ENCODE results near the gene CARD10.

CARD10 gene

DNA sequence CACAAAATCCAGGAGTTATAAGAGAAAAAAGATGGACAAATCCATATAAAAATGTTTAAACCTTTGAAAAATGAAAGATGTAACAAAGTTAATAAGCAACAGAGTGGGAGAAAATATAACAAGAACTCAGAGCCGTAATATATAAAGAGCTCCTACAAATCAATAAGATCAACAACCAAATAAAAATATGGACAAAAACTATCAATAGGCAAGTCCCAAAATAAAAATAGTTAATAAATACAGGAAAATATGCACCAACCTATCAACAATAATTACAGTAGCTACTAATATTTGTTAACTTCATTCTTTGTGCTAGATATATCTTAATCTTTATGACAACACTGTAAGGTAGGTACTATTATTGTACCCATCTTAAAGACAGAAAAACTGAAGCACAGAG, 2.8 kb downstream of the CARD10 start:
- no peak for FAIRE-seq
- no peak for DNase-seq (ENCODE audit: insufficient read length)
- TF ChIP-seq TAF1 (IDR thresholded peaks at IDR 0.05; ENCODE audit: borderline replicate concordance, low read depth, low read length) (no peak), POLR2A (IDR thresholded peaks at IDR 0.05; ENCODE audit: low read depth, low read length) (no peak), POLR2AphosphoS5 (IDR thresholded peaks at IDR 0.05; ENCODE audit: low read depth, low read length) (no peak)

DNA sequence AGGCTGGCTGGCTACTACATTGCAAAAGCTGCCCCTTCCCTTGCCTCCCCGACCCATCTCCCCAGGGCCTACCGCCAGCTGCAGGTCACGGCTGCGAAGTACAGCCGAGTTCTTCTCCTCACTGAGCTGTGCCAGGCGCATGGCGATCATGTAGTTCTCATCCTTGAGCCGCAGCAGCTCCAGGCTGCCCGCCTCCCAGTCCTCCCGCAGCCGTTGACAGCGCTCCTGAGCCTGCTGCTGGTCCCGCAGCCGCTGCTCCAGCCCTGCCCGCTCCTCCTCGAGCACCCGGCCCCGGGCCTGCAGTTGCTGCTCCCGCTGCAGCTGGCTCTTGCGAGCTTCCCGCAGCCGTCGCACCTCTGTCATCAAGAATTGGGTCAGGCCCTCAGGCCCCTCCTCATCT, 3.3 kb downstream of the CARD10 start:
- DNase-seq (ENCODE audit: insufficient read length) = no peak
- TF ChIP-seq TAF1 (IDR thresholded peaks at IDR 0.05; ENCODE audit: borderline replicate concordance, low read depth, low read length) (no peak), POLR2A (IDR thresholded peaks at IDR 0.05; ENCODE audit: low read depth, low read length) (no peak)
- FAIRE-seq = no peak

DNA sequence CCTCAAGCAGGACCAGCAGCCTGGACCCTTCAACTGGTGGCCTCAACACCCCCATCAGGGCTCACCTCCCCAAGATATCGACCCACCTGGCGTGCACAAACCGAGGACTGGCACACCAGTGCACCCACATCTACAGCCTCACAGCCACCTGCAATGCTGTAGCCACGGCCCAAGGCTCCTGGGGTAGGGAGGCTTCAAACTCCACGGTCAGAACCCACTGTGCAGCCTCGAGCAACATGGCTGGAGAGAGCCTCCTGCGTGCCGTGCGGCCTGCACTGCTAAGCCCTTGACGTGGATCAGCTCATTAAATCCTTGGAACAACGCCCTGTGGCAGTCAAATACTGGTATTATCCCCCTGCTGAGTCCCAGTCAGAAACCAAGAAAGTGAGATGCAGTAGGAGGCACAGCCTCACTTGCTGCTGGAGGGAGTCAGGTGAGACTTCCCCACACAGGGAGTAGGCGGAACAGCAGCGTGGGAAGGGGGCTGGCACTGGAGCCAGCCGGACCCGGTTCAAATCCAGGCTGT, 4.6 kb downstream of the CARD10 start:
- TF ChIP-seq POLR2A (IDR thresholded peaks at IDR 0.05; ENCODE audit: low read depth, low read length) = no peak
- TF ChIP-seq POLR2AphosphoS5 (IDR thresholded peaks at IDR 0.05; ENCODE audit: low read depth, low read length) = no peak
- no peak for TF ChIP-seq TAF1 (IDR thresholded peaks at IDR 0.05; ENCODE audit: borderline replicate concordance, low read depth, low read length)
- no peak for DNase-seq (ENCODE audit: insufficient read length)
- FAIRE-seq = no peak

DNA sequence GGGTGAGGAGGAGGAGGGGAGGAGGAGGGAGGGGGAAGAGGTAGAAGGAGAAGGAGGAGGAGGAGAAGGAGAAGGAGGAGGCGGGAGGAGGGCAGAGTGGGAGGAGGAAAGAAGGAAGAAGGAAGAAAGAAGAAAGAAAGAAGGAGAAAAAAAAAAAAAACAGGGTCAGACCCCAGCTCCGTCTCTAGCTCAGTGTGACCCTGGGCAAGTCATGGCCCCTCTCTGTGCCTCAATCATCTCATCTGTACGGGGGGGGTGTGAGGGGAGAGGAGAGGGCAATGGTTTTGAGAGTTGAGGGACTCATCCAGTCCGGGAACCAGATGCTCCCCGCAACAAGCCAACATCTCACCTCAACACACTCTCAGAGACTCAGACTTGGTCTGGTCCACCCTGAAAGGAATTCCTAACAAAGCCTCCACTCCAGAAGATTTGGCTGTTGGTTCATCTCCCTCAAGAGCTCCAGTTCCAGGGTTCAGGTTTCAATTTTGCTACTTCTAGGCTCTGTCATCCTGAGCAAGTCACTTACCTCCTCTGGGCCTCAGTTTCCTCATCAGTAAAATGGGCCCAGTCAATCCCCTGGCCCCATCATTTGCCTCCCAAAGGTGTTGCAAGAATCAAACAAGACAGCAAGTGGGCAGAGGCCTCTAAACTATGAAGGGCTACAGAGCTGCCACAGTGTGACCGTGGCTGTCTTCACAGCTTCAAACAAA, 7.7 kb downstream of the CARD10 start:
- TF ChIP-seq POLR2A (IDR thresholded peaks at IDR 0.05; ENCODE audit: low read depth, low read length) (no peak), POLR2AphosphoS5 (IDR thresholded peaks at IDR 0.05; ENCODE audit: low read depth, low read length) (no peak), TAF1 (IDR thresholded peaks at IDR 0.05; ENCODE audit: borderline replicate concordance, low read depth, low read length) (no peak)
- FAIRE-seq (no peak), DNase-seq (ENCODE audit: insufficient read length) (no peak)

DNA sequence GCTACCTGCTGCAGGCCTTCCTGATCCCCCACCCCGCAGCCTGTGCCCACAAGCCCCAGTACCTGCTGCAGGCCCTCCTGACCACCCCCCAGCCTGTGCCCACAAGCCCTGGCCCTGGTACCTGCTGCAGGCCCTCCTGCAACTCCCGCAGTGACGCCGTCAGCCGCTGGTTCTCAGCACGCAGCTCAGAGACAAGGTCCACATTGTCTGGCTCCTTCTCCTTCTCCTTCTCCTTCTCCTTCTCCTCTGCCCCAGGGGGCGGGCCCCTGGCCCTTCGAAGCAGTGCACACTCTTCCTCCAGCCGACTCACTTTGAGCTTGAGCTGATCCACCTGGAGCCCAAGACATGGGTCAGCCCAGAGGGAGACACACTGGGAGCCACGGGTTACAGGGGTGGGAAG, 9.1 kb downstream of the CARD10 start:
- DNase-seq (ENCODE audit: insufficient read length) = no peak
- TF ChIP-seq TAF1 (IDR thresholded peaks at IDR 0.05; ENCODE audit: borderline replicate concordance, low read depth, low read length) = no peak
- TF ChIP-seq POLR2A (IDR thresholded peaks at IDR 0.05; ENCODE audit: low read depth, low read length) = no peak
- TF ChIP-seq POLR2AphosphoS5 (IDR thresholded peaks at IDR 0.05; ENCODE audit: low read depth, low read length) = no peak
- no peak for FAIRE-seq

DNA sequence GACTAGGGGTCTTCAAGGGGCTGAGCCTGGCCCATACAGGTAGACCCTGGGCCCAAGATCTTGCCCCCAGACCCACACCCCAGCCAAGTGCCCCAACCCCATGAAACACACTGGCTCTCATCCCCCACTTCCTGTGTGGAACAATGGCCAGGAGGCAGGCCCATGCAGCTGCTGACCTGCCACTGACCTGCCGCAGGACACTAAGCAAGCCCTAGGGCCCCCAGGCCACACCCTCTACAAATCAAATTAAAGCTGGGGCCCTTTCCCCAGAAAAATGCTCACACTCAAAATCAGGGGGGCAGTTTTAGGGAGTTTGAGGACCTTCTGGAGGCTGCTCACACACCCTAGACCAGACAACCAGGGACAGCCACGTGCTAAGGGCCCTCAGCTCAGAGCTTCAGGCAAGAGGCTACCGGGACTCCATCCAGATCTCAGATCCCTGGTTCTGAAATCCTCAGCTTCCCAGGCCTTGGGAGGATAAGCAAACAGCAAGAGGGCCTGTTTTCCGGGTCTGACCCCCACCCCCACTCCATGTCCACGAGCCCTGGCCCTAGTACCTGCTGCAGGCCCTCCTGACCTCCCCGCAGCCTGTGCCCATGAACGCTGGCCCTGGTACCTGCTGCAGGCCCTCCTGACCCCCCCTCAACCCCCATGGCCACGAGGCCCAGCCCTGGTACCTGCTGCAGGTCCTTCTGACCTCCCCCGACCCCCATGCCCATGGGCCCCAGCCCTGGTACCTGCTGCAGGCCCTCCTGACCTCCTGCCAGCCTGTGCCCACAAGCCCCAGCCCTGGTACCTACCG, 10.0 kb downstream of the CARD10 start:
- no peak for FAIRE-seq
- no peak for DNase-seq (ENCODE audit: insufficient read length)
- TF ChIP-seq TAF1 (IDR thresholded peaks at IDR 0.05; ENCODE audit: borderline replicate concordance, low read depth, low read length) (no peak), POLR2A (IDR thresholded peaks at IDR 0.05; ENCODE audit: low read depth, low read length) (no peak), POLR2AphosphoS5 (IDR thresholded peaks at IDR 0.05; ENCODE audit: low read depth, low read length) (no peak)

DNA sequence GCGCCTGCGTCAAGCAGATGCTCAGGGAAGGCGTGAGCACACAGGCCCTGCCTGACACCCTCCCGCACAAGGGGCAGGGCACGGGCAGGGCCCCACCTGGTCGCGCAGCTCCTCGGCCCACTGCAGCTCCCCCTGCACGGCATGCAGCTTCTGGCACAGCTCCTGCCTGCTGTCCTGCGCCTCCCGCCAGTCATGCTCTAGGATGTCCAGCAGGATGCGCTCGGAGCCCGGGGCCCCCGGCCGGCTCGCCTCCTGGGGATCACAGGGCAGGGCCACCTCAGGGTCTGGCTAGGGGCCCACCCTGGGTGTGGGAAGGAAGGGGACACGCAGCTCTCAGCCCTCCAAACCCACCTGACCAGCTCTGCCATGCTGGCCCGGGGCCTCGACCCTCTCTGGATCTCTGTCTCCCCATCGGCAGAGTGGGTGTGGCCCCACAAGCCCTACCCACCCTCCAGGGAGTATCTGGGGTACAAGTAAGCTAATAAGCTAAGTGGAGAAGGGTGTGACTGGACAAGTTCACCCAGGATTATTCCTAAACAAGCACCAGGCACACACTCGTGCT, 10.7 kb downstream of the CARD10 start:
- FAIRE-seq (no peak), DNase-seq (ENCODE audit: insufficient read length) (no peak)
- TF ChIP-seq POLR2A (IDR thresholded peaks at IDR 0.05; ENCODE audit: low read depth, low read length) (no peak), POLR2AphosphoS5 (IDR thresholded peaks at IDR 0.05; ENCODE audit: low read depth, low read length) (no peak), TAF1 (IDR thresholded peaks at IDR 0.05; ENCODE audit: borderline replicate concordance, low read depth, low read length) (no peak)

DNA sequence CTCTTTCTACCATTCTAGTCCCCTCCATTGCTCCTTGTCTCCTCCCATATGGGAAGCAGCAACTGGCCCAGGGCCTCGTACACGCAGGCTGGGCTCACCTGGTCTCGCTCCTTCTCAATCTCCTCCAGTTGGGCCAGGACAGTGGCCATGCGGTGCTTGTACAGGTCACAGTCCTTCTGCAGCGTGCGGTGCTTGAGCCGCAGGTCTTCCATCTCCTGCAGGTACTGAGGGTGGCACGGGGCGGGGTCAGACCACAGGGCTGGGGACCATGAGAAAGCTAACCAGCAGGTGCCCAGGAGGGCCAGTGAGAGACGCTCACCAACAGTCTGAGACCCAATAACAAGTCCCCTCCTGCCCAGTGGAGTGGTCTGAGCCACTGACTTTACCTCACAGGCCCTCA, 11.5 kb downstream of the CARD10 start:
- DNase-seq (ENCODE audit: insufficient read length) (no peak), FAIRE-seq (no peak)
- TF ChIP-seq POLR2A (IDR thresholded peaks at IDR 0.05; ENCODE audit: low read depth, low read length) (no peak), TAF1 (IDR thresholded peaks at IDR 0.05; ENCODE audit: borderline replicate concordance, low read depth, low read length) (no peak), POLR2AphosphoS5 (IDR thresholded peaks at IDR 0.05; ENCODE audit: low read depth, low read length) (no peak)

DNA sequence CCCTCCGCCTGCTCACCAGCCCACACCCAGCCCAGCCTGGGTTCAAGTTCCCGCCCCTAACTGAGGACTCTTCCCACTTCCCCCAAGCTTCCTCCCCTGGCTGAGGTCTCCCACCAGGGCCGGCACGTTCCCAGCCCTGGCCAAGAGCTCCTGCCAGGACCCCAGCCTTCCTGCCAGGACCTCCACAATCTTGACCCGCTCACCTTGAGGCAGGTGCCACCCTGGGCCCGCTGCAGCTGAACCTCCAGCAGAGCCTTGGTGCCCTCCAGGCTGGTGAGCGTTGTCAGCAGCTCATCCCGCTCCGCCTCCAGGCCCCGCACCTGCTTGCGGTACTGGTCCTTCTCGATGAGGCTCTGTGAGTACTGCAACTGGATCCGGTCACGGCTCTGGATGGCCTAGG, 13.2 kb downstream of the CARD10 start:
- DNase-seq (ENCODE audit: insufficient read length) (no peak), FAIRE-seq (no peak)
- no peak for TF ChIP-seq TAF1 (IDR thresholded peaks at IDR 0.05; ENCODE audit: borderline replicate concordance, low read depth, low read length)
- TF ChIP-seq POLR2AphosphoS5 (IDR thresholded peaks at IDR 0.05; ENCODE audit: low read depth, low read length) = no peak
- no peak for TF ChIP-seq POLR2A (IDR thresholded peaks at IDR 0.05; ENCODE audit: low read depth, low read length)

DNA sequence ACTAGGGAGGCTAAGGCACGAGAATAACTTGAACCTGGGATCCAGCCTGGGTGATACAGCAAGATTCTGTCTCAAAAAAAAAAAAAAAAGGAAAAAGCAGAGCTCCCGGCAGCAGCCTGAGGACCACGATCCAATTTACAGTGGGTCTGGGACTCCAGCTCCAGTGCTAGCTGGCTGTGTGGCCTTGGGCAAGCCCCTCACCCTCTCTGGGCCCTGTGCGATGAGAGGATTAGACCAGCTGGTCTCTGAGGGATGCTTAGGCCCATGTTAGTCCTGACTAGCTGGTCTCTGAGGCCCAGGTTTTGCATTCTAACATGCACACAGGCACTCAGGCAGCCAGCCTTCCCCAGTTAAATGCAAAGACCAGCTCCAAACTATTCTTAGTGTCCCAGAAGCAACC, 13.7 kb downstream of the CARD10 start:
- FAIRE-seq (no peak), DNase-seq (ENCODE audit: insufficient read length) (no peak)
- TF ChIP-seq POLR2AphosphoS5 (IDR thresholded peaks at IDR 0.05; ENCODE audit: low read depth, low read length) (no peak), TAF1 (IDR thresholded peaks at IDR 0.05; ENCODE audit: borderline replicate concordance, low read depth, low read length) (no peak), POLR2A (IDR thresholded peaks at IDR 0.05; ENCODE audit: low read depth, low read length) (no peak)

DNA sequence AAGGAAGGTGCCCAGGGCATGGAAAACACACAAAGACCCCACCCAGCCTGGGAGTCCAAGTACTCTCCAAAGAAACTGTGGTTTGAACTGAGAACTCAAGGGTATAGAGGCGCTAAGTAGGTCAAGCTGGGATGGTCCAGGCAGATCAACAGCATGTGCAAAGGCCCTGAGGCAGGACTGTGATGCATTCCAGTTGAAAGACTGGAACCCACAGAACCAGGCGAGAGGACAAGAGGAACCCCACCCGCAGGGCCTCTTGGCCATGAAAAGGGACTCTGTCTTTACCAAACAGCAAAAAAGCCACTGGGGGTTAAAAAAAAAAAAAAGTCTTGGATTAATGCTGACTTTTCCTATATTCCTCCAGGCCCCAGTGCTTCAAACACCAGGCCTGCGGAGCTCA, 14.3 kb downstream of the CARD10 start:
- no peak for TF ChIP-seq TAF1 (IDR thresholded peaks at IDR 0.05; ENCODE audit: borderline replicate concordance, low read depth, low read length)
- no peak for TF ChIP-seq POLR2AphosphoS5 (IDR thresholded peaks at IDR 0.05; ENCODE audit: low read depth, low read length)
- no peak for TF ChIP-seq POLR2A (IDR thresholded peaks at IDR 0.05; ENCODE audit: low read depth, low read length)
- FAIRE-seq (no peak), DNase-seq (ENCODE audit: insufficient read length) (no peak)
